Endothelial cell of umbilical vein (primary cell): ENCODE data around the gene TTC3.

Experiments used
- CTCF ChIP-seq, 2 donors: IDR thresholded peaks; 1 replicate in 1 of 2; 2 replicates in 1 of 2; pipeline ENCODE4 v1.5.1; 2011; ENCODE audit warnings: low read length in 2 of 2, mild to moderate bottlenecking in 2 of 2, moderate library complexity in 2 of 2, control low read depth in 1 of 2, inconsistent platforms in 1 of 2, low read depth in 1 of 2; ENCODE audit not compliant: insufficient read depth in 1 of 2; ENCODE audit errors: extremely low read depth in 1 of 2
- EZH2 ChIP-seq: IDR thresholded peaks from 2 replicates; pipeline ENCODE4 v1.6.1; 2012; ENCODE audit warnings: borderline replicate concordance, low read depth, mild to moderate bottlenecking, moderate library complexity, low read length, inconsistent platforms; ENCODE audit not compliant: severe bottlenecking
- JUN ChIP-seq: IDR thresholded peaks from 2 replicates; pipeline ENCODE4 v1.6.1; 2011; ENCODE audit warnings: borderline replicate concordance, low read depth; ENCODE audit not compliant: insufficient read length, insufficient read depth
- POLR2A ChIP-seq: IDR thresholded peaks from 2 replicates; pipeline ENCODE4 v1.6.1; 2012; ENCODE audit warnings: low read depth, mild to moderate bottlenecking, control low read depth, low read length

DNA sequence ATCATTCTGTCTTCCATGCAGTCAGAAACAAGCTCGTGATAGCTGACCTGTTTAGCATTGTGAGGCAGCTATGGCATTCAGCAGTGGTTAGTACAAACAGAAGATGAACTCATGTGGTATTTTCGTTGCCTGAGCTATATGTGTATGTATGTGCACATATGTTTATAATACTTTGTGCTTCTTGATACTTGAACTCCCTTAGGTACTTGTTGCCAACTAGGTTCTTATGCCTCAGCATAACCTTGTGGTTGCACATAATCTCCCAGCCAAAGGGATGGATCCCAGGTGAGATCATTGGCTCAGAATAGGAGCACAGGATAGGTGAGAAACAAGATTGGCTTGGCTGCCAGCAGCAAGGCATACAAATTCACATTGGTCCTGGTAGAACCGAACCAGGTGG is 108.0 kb downstream of the TTC3 start:
- TF ChIP-seq CTCF (IDR thresholded peaks at IDR 0.05; ENCODE audit: extremely low read depth in 1 of 2, insufficient read depth in 1 of 2, low read depth in 1 of 2, low read length in 2 of 2) (no peak), POLR2A (no peak), EZH2 (no peak), JUN (no peak)
